Panc1 (cell line): Measurements from ENCODE around the gene UVSSA. TPM values are rescaled to one million over a fixed set of nuclear protein-coding genes. Genes with fewer than 3 reads are reported as not detected.

ENCODE experiments used
- ATAC-seq: fragments of 200-7000 bp; cut with Tn5 transposase; 2 replicates; pipeline ENCODE4 v1.9.1; 2020; ENCODE audit warnings: mild to moderate bottlenecking, moderate library complexity
- BruUV-seq: library from RNA; stranded (reverse); fragments of 400-500 nt; replicated peaks from 2 replicates; lab custom pipeline; 2021; lab: Mats Ljungman, UMichigan
- CTCF ChIA-PET: fragments of 300-600 bp; sonication (Branson Sonifier 250); formaldehyde crosslinking; loops from one replicate; lab custom pipeline; 2022; ENCODE audit warnings: antibody characterized with exemption; lab: Charles Lee
- POLR2A ChIA-PET: fragments of 300-600 bp; sonication (Branson Sonifier 250); formaldehyde crosslinking; loops from one replicate; lab custom pipeline; 2022; ENCODE audit warnings: antibody characterized with exemption; lab: Charles Lee
- DNase-seq: peaks from one replicate; pipeline ENCODE4 v3.0.0-alpha.2; 2010; ENCODE audit warnings: low read depth, low spot score
- H3K27ac ChIP-seq: 2 replicates; pipeline ENCODE4 v1.5.1; 2011; ENCODE audit warnings: mild to moderate bottlenecking, low read length, inconsistent platforms
- H3K27me3 ChIP-seq: fragments of 200-500 bp; sonication (Bioruptor generic); 2 replicates; pipeline ENCODE4 v1.6.0; 2014; ENCODE audit warnings: low read length, inconsistent platforms; ENCODE audit not compliant: control insufficient read depth, insufficient read depth
- H3K36me3 ChIP-seq: fragments of 200-500 bp; sonication (Bioruptor generic); 2 replicates; pipeline ENCODE4 v1.5.1; 2014; ENCODE audit warnings: inconsistent platforms, mild to moderate bottlenecking, low read length, moderate library complexity; ENCODE audit not compliant: control insufficient read depth, insufficient read depth
- H3K4me1 ChIP-seq: 2 replicates; pipeline ENCODE4 v1.5.1; 2011; ENCODE audit warnings: inconsistent platforms, mild to moderate bottlenecking, low read length, moderate library complexity; ENCODE audit not compliant: control insufficient read depth, insufficient read depth
- H3K4me3 ChIP-seq, 2 experiments: 2 replicates each; pipeline ENCODE4 v1.5.1; 2011 to 2012; ENCODE audit warnings: low read depth in 2 of 2, low read length in 2 of 2, mild to moderate bottlenecking in 2 of 2, inconsistent platforms in 1 of 2, moderate library complexity in 1 of 2
- H3K9me3 ChIP-seq: fragments of 200-500 bp; sonication (Bioruptor generic); 2 replicates; pipeline ENCODE4 v1.5.1; 2014; ENCODE audit warnings: low read depth, mild to moderate bottlenecking, inconsistent platforms, low read length, moderate library complexity; ENCODE audit not compliant: control insufficient read depth, insufficient read depth
- POLR2AphosphoS5 ChIP-seq: IDR thresholded peaks from 2 replicates; pipeline ENCODE4 v1.6.1; 2012; ENCODE audit warnings: mild to moderate bottlenecking, low read depth, low read length, moderate library complexity
- SIN3A ChIP-seq: IDR thresholded peaks from 2 replicates; pipeline ENCODE4 v1.6.1; 2012; ENCODE audit warnings: low read depth, mild to moderate bottlenecking, low read length, moderate library complexity, borderline replicate concordance; ENCODE audit not compliant: insufficient read depth
- TCF7L2 ChIP-seq: IDR thresholded peaks from 2 replicates; pipeline ENCODE4 v1.6.1; 2011; ENCODE audit warnings: mild to moderate bottlenecking, low read depth, low read length, inconsistent platforms
- in situ Hi-C: cut with HindIII; loops from 2 replicates; pipeline ENCODE4 v1.10.0; 2016; ENCODE audit warnings: low sequenced_read_pairs, low pct_unique_long_range_greater_than_20kb
- intact Hi-C: fragments of 100-400 bp; cut with micrococcal nuclease; formaldehyde crosslinking; loops from one replicate; pipeline ENCODE4 v1.10.0; 2022; ENCODE audit not compliant: unreplicated experiment
- total RNA-seq: library from RNA; stranded (reverse); gene quantifications from one replicate; pipeline ENCODE4 v1.2.1, GENCODE V29; 2021; ENCODE audit not compliant: unreplicated experiment
- TF ChIP-seq, protein P1 (sequence below): fragments of 450-650 bp; IDR thresholded peaks from 2 replicates; pipeline ENCODE4 v1.5.1; 2017; ENCODE audit warnings: mild to moderate bottlenecking
- TF ChIP-seq, protein P2 (sequence below), 2 experiments: IDR thresholded peaks; 2 replicates each; pipeline ENCODE4 v1.6.1; 2011 to 2012; ENCODE audit warnings: low read depth in 2 of 2, control low read depth in 1 of 2, low read length in 1 of 2, mild to moderate bottlenecking in 1 of 2, moderate library complexity in 1 of 2; ENCODE audit not compliant: insufficient read depth in 1 of 2

The UVSSA gene
- total RNA-seq, 1 experiment from 2014 or later = 23.4 TPM

DNA sequence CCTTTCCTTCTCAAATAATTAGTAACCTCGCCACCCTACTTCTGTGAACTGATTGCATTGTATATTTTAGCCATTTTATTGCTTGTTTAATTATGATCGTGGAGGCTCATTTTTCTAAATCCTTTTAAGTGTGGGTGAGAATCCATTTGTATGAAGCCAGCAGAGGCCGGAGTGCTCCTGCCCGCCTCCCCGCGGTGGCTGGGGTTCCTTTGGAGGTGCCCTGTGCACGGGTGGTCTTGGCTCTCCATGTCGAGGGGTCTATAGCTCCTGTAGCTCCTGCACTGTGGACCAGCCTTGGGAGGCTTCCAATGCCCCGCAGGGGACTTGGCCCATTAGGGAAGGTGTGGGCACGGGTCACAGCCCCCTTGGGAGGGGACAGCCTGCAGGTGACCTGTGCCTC, 15.0 kb downstream of the UVSSA start:
- DNase-seq (no peak), ATAC-seq (no peak)
- H3K27ac ChIP-seq = no peak overlapping the region
- TF ChIP-seq, protein P1, sequence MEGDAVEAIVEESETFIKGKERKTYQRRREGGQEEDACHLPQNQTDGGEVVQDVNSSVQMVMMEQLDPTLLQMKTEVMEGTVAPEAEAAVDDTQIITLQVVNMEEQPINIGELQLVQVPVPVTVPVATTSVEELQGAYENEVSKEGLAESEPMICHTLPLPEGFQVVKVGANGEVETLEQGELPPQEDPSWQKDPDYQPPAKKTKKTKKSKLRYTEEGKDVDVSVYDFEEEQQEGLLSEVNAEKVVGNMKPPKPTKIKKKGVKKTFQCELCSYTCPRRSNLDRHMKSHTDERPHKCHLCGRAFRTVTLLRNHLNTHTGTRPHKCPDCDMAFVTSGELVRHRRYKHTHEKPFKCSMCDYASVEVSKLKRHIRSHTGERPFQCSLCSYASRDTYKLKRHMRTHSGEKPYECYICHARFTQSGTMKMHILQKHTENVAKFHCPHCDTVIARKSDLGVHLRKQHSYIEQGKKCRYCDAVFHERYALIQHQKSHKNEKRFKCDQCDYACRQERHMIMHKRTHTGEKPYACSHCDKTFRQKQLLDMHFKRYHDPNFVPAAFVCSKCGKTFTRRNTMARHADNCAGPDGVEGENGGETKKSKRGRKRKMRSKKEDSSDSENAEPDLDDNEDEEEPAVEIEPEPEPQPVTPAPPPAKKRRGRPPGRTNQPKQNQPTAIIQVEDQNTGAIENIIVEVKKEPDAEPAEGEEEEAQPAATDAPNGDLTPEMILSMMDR = no peak
- TF ChIP-seq POLR2AphosphoS5 (no peak), TCF7L2 (no peak), SIN3A (no peak)
- TF ChIP-seq, protein P2, sequence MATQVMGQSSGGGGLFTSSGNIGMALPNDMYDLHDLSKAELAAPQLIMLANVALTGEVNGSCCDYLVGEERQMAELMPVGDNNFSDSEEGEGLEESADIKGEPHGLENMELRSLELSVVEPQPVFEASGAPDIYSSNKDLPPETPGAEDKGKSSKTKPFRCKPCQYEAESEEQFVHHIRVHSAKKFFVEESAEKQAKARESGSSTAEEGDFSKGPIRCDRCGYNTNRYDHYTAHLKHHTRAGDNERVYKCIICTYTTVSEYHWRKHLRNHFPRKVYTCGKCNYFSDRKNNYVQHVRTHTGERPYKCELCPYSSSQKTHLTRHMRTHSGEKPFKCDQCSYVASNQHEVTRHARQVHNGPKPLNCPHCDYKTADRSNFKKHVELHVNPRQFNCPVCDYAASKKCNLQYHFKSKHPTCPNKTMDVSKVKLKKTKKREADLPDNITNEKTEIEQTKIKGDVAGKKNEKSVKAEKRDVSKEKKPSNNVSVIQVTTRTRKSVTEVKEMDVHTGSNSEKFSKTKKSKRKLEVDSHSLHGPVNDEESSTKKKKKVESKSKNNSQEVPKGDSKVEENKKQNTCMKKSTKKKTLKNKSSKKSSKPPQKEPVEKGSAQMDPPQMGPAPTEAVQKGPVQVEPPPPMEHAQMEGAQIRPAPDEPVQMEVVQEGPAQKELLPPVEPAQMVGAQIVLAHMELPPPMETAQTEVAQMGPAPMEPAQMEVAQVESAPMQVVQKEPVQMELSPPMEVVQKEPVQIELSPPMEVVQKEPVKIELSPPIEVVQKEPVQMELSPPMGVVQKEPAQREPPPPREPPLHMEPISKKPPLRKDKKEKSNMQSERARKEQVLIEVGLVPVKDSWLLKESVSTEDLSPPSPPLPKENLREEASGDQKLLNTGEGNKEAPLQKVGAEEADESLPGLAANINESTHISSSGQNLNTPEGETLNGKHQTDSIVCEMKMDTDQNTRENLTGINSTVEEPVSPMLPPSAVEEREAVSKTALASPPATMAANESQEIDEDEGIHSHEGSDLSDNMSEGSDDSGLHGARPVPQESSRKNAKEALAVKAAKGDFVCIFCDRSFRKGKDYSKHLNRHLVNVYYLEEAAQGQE (IDR thresholded peaks at IDR 0.05; ENCODE audit: insufficient read depth in 1 of 2, low read depth in 2 of 2, low read length in 1 of 2) = no peak
- H3K9me3 ChIP-seq = no peaks in the 10 kb centered on the region
- intact Hi-C loops = no loop called here
- ChIA-PET POLR2A (no interaction called here), CTCF (no interaction called here)
- no TSS peak for BruUV-seq
- no peak overlapping the region for H3K4me3 ChIP-seq
- in situ Hi-C loops = no loop called here
- H3K27me3 ChIP-seq = no peaks in the 10 kb centered on the region
- no peaks in the 10 kb centered on the region for H3K36me3 ChIP-seq
- no peaks in the 10 kb centered on the region for H3K4me1 ChIP-seq

DNA sequence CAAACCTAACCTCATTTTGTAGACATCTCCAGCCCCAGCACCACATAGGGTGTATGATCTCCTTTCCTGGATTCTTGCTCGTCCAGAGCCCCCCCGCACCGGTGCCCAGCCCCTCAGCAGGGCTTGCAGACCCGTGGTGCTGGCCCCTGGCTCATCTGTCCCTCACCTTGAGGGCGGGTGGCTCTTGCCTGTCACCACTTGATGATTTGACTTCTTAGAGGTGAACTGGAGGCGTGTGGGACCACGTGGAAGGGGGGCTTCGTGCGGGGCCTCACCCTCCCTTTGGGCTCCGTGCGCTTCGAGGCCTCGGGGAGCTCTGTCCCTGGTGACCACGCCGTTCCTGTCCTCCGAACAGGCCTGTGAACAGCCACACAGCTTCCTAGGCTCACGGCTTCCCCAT, 15.5 kb downstream of the UVSSA start:
- BruUV-seq = no TSS peak
- Histone ChIP-seq H3K27me3 (no peaks in the 10 kb centered on the region), H3K4me3 (no peak overlapping the region), H3K36me3 (no peaks in the 10 kb centered on the region), H3K27ac (no peak overlapping the region), H3K9me3 (no peaks in the 10 kb centered on the region), H3K4me1 (no peaks in the 10 kb centered on the region)
- intact Hi-C loops (no loop called here), in situ Hi-C loops (no loop called here)
- TF ChIP-seq POLR2AphosphoS5 (no peak), SIN3A (no peak), TCF7L2 (no peak)
- TF ChIP-seq, protein P2 (IDR thresholded peaks at IDR 0.05; ENCODE audit: insufficient read depth in 1 of 2, low read depth in 2 of 2, low read length in 1 of 2) = no peak
- TF ChIP-seq, protein P1 = no peak
- DNase-seq (no peak), ATAC-seq (no peak)
- ChIA-PET POLR2A (no interaction called here), CTCF (no interaction called here)
